B cell (primary cell): ENCODE measurements around the gene HIC1. TPM values are rescaled to one million over a fixed set of nuclear protein-coding genes. Genes with fewer than 3 reads are reported as not detected.

Experiments
- ATAC-seq: fragments of 200-7000 bp; cut with Tn5 transposase; one replicate; pipeline ENCODE4 v1.10.0; 2021; ENCODE audit warnings: low read depth, mild to moderate bottlenecking, moderate number of reproducible peaks, moderate library complexity
- CTCF ChIA-PET: fragments of 350-600 bp; sonication (Branson Sonifier 250); formaldehyde crosslinking; loops from one replicate; lab custom pipeline; 2021; ENCODE audit warnings: antibody characterized with exemption, inconsistent platforms; lab: Charles Lee
- POLR2A ChIA-PET: fragments of 350-600 bp; sonication (Branson Sonifier 250); formaldehyde crosslinking; loops from one replicate; lab custom pipeline; 2021; ENCODE audit warnings: antibody characterized with exemption; lab: Charles Lee
- DNase-seq: peaks from one replicate; pipeline ENCODE4 v3.0.0; 2013
- H2AFZ ChIP-seq: 2 replicates; pipeline ENCODE4 v1.6.1; 2012; ENCODE audit warnings: mild to moderate bottlenecking, low read depth, low read length; ENCODE audit not compliant: insufficient read depth, poor library complexity, severe bottlenecking
- H3K27ac ChIP-seq, 2 donors: 1 replicate in 1 of 2; 2 replicates in 1 of 2; pipeline ENCODE4 v1.5.1; 2012 to 2013; ENCODE audit warnings: low read length in 2 of 2, mild to moderate bottlenecking in 2 of 2, moderate library complexity in 1 of 2
- H3K27me3 ChIP-seq, 4 experiments: fragments of 200-600 bp in 1 of 4; sonication (generic) in 1 of 4; replicated peaks in 1 of 4; 1 replicate in 2 of 4; 2 replicates in 2 of 4; pipeline versions ENCODE4 v1.6.1 to v1.7.0; 2013 to 2016; ENCODE audit warnings: low read length in 3 of 4, mild to moderate bottlenecking in 2 of 4, mixed read lengths in 1 of 4, moderate library complexity in 1 of 4; ENCODE audit not compliant: insufficient read depth in 4 of 4, control insufficient read depth in 3 of 4; ENCODE audit errors: control extremely low read depth in 1 of 4
- H3K36me3 ChIP-seq, 2 experiments: replicated peaks in 1 of 2; 1 replicate in 1 of 2; 2 replicates in 1 of 2; pipeline versions ENCODE4 v1.6.1 to v1.7.1; 2013; ENCODE audit warnings: low read length in 1 of 2; ENCODE audit not compliant: insufficient read depth in 2 of 2, control insufficient read depth in 1 of 2; ENCODE audit errors: control extremely low read depth in 1 of 2, extremely low read depth in 1 of 2
- H3K4me1 ChIP-seq, 2 donors: fragments of 200-600 bp in 1 of 2; sonication (generic) in 1 of 2; 1 replicate in 1 of 2; 2 replicates in 1 of 2; pipeline versions ENCODE4 v1.5.1 to v1.6.1; 2013 to 2017; ENCODE audit warnings: low read length in 2 of 2; ENCODE audit not compliant: control insufficient read depth in 2 of 2, insufficient read depth in 2 of 2
- H3K4me2 ChIP-seq: replicated peaks from 2 replicates; pipeline ENCODE3; 2012; ENCODE audit warnings: mild to moderate bottlenecking, low read depth, low read length; ENCODE audit not compliant: poor library complexity, severe bottlenecking
- H3K4me3 ChIP-seq, 5 experiments: fragments of 200-600 bp in 1 of 5; sonication (generic) in 1 of 5; 1 replicate in 3 of 5; 2 replicates in 2 of 5; pipeline versions ENCODE4 v1.5.1 to v1.7.0; 2011 to 2016; ENCODE audit warnings: low read length in 4 of 5, mild to moderate bottlenecking in 4 of 5, low read depth in 2 of 5, control low read depth in 1 of 5, moderate library complexity in 1 of 5; ENCODE audit not compliant: insufficient read depth in 1 of 5; ENCODE audit errors: control extremely low read depth in 1 of 5, extremely low read depth in 1 of 5
- H3K79me2 ChIP-seq: fragments of 200-600 bp; sonication (generic); one replicate; pipeline ENCODE4 v1.6.0; 2016; ENCODE audit warnings: low read length; ENCODE audit not compliant: control insufficient read depth, insufficient read depth
- H3K9ac ChIP-seq: fragments of 200-600 bp; sonication (generic); 2 replicates; pipeline ENCODE4 v1.6.1; 2017; ENCODE audit warnings: mild to moderate bottlenecking, low read length, moderate library complexity
- H3K9me3 ChIP-seq, 3 donors: one replicate each; pipeline versions ENCODE4 v1.6.1 to v1.7.1; 2013; ENCODE audit warnings: low read length in 2 of 3; ENCODE audit not compliant: control insufficient read depth in 2 of 3, insufficient read depth in 1 of 3; ENCODE audit errors: control extremely low read depth in 1 of 3
- H4K20me1 ChIP-seq: 2 replicates; pipeline ENCODE4 v1.6.0; 2012; ENCODE audit warnings: mild to moderate bottlenecking, low read length; ENCODE audit not compliant: insufficient read depth, control insufficient read depth, poor library complexity, severe bottlenecking
- H3K27ac Mint-ChIP-seq: one replicate; pipeline ENCODE4 v1.8.0; 2021; ENCODE audit warnings: mixed read lengths
- H3K27me3 Mint-ChIP-seq: one replicate; pipeline ENCODE4 v1.8.0; 2021; ENCODE audit warnings: mixed read lengths
- H3K4me1 Mint-ChIP-seq: one replicate; pipeline ENCODE4 v1.8.0; 2021; ENCODE audit warnings: mixed read lengths
- H3K4me3 Mint-ChIP-seq: one replicate; pipeline ENCODE4 v1.8.0; 2021; ENCODE audit warnings: mixed read lengths
- H3K9me3 Mint-ChIP-seq: one replicate; pipeline ENCODE4 v1.8.0; 2022; ENCODE audit warnings: mixed read lengths; ENCODE audit not compliant: insufficient read depth
- CTCF ChIP-seq: fragments of 200-600 bp; IDR thresholded peaks from one replicate; pipeline ENCODE4 v1.8.0; 2022; ENCODE audit warnings: antibody characterized with exemption, mild to moderate bottlenecking
- EZH2 ChIP-seq: IDR thresholded peaks from 2 replicates; pipeline ENCODE4 v1.6.1; 2012; ENCODE audit warnings: borderline replicate concordance, low read depth, mild to moderate bottlenecking, moderate library complexity, low read length; ENCODE audit not compliant: insufficient read depth, poor library complexity, severe bottlenecking
- whole genome bisulfite sequencing: methylation state at CpG from one replicate; pipeline ENCODE4 v1.1.5; 2013; ENCODE audit warnings: missing lambda C conversion rate; ENCODE audit not compliant: insufficient coverage; 5-methylcytosine and 5-hydroxymethylcytosine counted together
- intact Hi-C: fragments of 100-400 bp; cut with micrococcal nuclease; formaldehyde crosslinking; loops from one replicate; pipeline ENCODE4 v1.10.0; 2022
- polyA plus RNA-seq: library from polyadenylated mRNA; depleted of rRNA; stranded (reverse); fragments of >200 nt; gene quantifications from 2 replicates; pipeline ENCODE4 v1.2.3, GENCODE V29; 2012
- total RNA-seq, 2 donors: library from RNA; stranded (reverse); fragments of 120-200 nt in 1 of 2; gene quantifications; 1 replicate in 1 of 2; 2 replicates in 1 of 2; pipeline versions ENCODE4 v1.2.3 to v1.2.4, GENCODE V29; 2013 to 2022

HIC1 gene
- total and polyA plus RNA-seq, 2 donors (not counting 1 experiment from before 2014, with no cell fraction given) = 0.46 to 1.9 TPM

GRCh38 chr17:2062571-2063183 lies 7.8 kb downstream of the HIC1 start:
- intact Hi-C loops = no loop called here
- Histone ChIP-seq H3K4me2 (no peak overlapping the region), H3K9ac (no peak overlapping the region), H3K27me3 (peaks cover 0 to 18% (median 4%) of the 10 kb centered on the region in 4 experiments), H2AFZ (no peak overlapping the region), H3K4me1 (peaks cover 41 to 52% of the 10 kb centered on the region in 2 donors), H3K4me3 (no peak overlapping the region), H3K36me3 (peaks cover 0 to 22% of the 10 kb centered on the region in 2 experiments), H3K79me2 (no peaks in the 10 kb centered on the region), H4K20me1 (peaks cover 12% of the 10 kb centered on the region), H3K27ac (no peak overlapping the region), H3K9me3 (peaks cover 0 to 6% (median 0%) of the 10 kb centered on the region in 3 donors)
- Mint-ChIP-seq H3K4me1 (peaks cover 50% of the 10 kb centered on the region), H3K27me3 (no peaks in the 10 kb centered on the region), H3K27ac (no peak overlapping the region), H3K9me3 (no peaks in the 10 kb centered on the region), H3K4me3 (no peak overlapping the region)
- CTCF ChIA-PET = interaction anchor here (0.9 to 3.8 kb wide), 4 partner anchors 7 to 108 kb away, joined by 3 to 17 read pairs (median 9); partner anchors contain the start of gene HIC1
- TF ChIP-seq CTCF (no peak), EZH2 (no peak)
- POLR2A ChIA-PET = no interaction called here
- DNase-seq = no peak
- 87% methylated on average over 10 of the region's 11 CpGs for WGBS
- ATAC-seq = no peak
